C4-2B (cell line): Measurements from ENCODE around the gene RBM14.

Experiments
- H3K27ac ChIP-seq: fragments of 450-650 bp; 2 replicates; pipeline ENCODE4 v1.5.1; 2017
- TF ChIP-seq, protein P1 (sequence below): fragments of 450-650 bp; conservative IDR thresholded peaks from 2 replicates; pipeline ENCODE4 v1.5.1; 2017; ENCODE audit warnings: mild to moderate bottlenecking

The RBM14 gene

GRCh38 chr11:66676282-66676919, 60.0 kb downstream of the RBM14 start:
- TF ChIP-seq, protein P1, sequence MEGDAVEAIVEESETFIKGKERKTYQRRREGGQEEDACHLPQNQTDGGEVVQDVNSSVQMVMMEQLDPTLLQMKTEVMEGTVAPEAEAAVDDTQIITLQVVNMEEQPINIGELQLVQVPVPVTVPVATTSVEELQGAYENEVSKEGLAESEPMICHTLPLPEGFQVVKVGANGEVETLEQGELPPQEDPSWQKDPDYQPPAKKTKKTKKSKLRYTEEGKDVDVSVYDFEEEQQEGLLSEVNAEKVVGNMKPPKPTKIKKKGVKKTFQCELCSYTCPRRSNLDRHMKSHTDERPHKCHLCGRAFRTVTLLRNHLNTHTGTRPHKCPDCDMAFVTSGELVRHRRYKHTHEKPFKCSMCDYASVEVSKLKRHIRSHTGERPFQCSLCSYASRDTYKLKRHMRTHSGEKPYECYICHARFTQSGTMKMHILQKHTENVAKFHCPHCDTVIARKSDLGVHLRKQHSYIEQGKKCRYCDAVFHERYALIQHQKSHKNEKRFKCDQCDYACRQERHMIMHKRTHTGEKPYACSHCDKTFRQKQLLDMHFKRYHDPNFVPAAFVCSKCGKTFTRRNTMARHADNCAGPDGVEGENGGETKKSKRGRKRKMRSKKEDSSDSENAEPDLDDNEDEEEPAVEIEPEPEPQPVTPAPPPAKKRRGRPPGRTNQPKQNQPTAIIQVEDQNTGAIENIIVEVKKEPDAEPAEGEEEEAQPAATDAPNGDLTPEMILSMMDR, result no peak
- H3K27ac ChIP-seq, result peak overlapping the region; percentile 86; the same call in 1 of the 2 replicates
